Activated naive CD8-positive, alpha-beta T cell treated with anti-CD3 and anti-CD28 coated beads, Interleukin-2, amount 10 ng/mL, durations not matched to agents 7 days and 5 days (primary cell): Measurements from ENCODE around the gene APBA1. TPM values are rescaled to one million over a fixed set of nuclear protein-coding genes. Genes with fewer than 3 reads are reported as not detected.
"Not testable (repeated sequence)": the region's sequence is repeated elsewhere in the genome, so short reads cannot be mapped to it uniquely, and the experiment has no call there.

Experiments used
- ATAC-seq: fragments of 150-1000 bp; cut with Tn5 transposase; one replicate; pipeline ENCODE4 v1.10.0; 2021; ENCODE audit warnings: low read depth, moderate library complexity
- POLR2A ChIA-PET: fragments of 350-600 bp; sonication (Branson Sonifier 250); formaldehyde crosslinking; loops from one replicate; lab custom pipeline; 2021; ENCODE audit warnings: antibody characterized with exemption; lab: Charles Lee
- DNase-seq: peaks from one replicate; pipeline ENCODE4 v3.0.0; 2021
- H3K27ac Mint-ChIP-seq: one replicate; pipeline ENCODE4 v1.8.0; 2022; ENCODE audit warnings: mild to moderate bottlenecking, mixed read lengths
- H3K27me3 Mint-ChIP-seq: one replicate; pipeline ENCODE4 v1.8.0; 2022; ENCODE audit warnings: mild to moderate bottlenecking, moderate library complexity, mixed read lengths
- H3K36me3 Mint-ChIP-seq: one replicate; pipeline ENCODE4 v1.8.0; 2021; ENCODE audit warnings: mild to moderate bottlenecking, mixed read lengths
- H3K4me1 Mint-ChIP-seq: one replicate; pipeline ENCODE4 v1.8.0; 2021; ENCODE audit warnings: mixed read lengths
- H3K4me3 Mint-ChIP-seq: one replicate; pipeline ENCODE4 v1.8.0; 2022; ENCODE audit warnings: mild to moderate bottlenecking, moderate library complexity, mixed read lengths
- H3K9me3 Mint-ChIP-seq: one replicate; pipeline ENCODE4 v1.8.0; 2021; ENCODE audit warnings: mixed read lengths
- total RNA-seq, 2 experiments: library from RNA; stranded (reverse); gene quantifications; one replicate each; pipeline ENCODE4 v1.2.3, GENCODE V29; 2021

Gene APBA1
- total RNA-seq, 2 experiments from 2014 or later, result 0.11 TPM

DNA sequence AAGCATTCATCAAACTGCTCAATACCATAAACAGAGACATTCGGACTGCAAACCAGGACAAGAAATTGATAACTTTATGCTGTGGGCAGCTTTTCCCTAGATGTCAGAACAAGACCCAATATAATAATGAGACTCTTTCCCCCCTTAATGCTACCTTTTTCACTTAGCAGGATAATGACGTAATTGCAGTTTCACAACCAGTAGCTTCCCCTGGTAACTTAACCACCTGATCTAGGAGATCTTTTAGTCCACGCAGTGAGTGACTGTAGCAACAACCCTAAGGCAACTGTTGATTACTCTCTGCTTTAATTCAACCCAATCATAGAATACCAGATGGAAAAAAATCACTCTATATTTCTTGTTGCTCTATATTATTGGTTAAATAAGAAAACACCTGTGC lies 56.3 kb downstream of the APBA1 start:
- ATAC-seq (no peak), DNase-seq (no peak)
- H3K4me1 Mint-ChIP-seq, result no peaks in the 10 kb centered on the region
- no peaks in the 10 kb centered on the region for H3K36me3 Mint-ChIP-seq
- H3K27me3 Mint-ChIP-seq, result peaks cover 5% of the 10 kb centered on the region
- POLR2A ChIA-PET, result no interaction called here
- no peak overlapping the region for H3K27ac Mint-ChIP-seq
- no peak overlapping the region for H3K4me3 Mint-ChIP-seq
- peaks cover 2% of the 10 kb centered on the region for H3K9me3 Mint-ChIP-seq

DNA sequence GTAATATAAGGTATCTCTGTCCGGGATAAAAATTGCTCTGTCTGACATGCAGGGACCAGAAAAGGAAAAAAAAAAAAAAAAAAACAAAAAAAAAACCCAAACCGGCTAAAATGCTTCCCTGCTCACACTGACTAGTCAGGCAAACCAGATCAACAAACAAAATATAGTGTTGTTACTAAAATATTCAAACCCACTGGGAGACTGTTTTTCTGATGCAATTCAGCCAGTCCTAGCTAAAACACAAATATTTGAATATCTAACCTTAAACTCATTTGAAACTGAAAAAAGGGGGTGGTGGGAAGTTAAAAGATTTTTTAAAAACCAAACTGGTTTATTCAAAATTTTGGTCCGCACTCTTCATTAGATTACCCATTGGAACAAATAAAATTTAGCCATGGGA lies 61.0 kb downstream of the APBA1 start:
- no peak overlapping the region for H3K27ac Mint-ChIP-seq

DNA sequence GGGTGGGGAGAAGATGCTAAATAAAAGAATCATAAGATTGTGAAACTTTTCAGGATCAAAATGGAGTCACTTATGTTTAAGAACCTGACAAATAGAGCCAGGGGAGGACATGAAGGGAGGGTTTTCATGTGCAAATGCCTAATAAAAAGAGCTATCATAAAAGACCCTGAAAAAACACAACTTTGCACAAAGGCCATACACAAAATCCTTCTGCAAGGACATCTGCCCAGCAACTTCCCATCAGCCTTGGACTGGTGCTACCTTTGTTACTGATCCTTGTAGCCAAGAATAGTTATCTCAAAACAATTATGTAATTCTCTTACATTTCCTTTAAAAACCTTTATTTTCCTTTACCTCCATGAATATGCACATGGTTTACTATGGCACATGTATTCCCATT lies 63.0 kb downstream of the APBA1 start:
- DNase-seq (no peak), ATAC-seq (no peak)
- Mint-ChIP-seq H3K4me3 (no peak overlapping the region), H3K27me3 (peaks cover 2% of the 10 kb centered on the region), H3K27ac (no peak overlapping the region), H3K9me3 (no peaks in the 10 kb centered on the region), H3K36me3 (no peaks in the 10 kb centered on the region), H3K4me1 (no peaks in the 10 kb centered on the region)
- POLR2A ChIA-PET, result no interaction called here

More for the DNA sequence above, 61.0 kb downstream of the APBA1 start:
- ATAC-seq (no peak), DNase-seq (no peak)
- no peaks in the 10 kb centered on the region for H3K36me3 Mint-ChIP-seq
- H3K27me3 Mint-ChIP-seq, result peaks cover 2% of the 10 kb centered on the region
- no peaks in the 10 kb centered on the region for H3K4me1 Mint-ChIP-seq
- POLR2A ChIA-PET, result no interaction called here
- H3K9me3 Mint-ChIP-seq, result no peaks in the 10 kb centered on the region
- no peak overlapping the region for H3K4me3 Mint-ChIP-seq

DNA sequence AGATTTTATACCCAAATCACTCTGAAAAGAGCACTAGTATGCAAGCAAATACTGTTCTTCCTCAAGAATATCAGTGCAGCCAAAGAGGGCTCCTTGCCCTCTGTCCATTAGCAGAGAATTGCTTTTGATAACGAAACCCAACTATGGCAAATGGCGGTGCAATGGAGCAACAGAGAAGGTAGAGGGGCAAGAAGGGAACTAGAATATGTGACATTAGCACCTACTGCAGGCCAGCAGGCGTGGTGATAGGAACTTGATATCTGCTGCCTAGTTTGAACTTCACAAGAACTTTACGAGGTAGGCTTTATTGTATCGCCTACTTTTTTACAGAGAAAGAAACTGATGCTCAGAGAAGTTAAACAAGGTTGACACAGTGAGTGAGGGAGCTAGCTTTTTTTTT lies 66.1 kb downstream of the APBA1 start:
- no peaks in the 10 kb centered on the region for H3K9me3 Mint-ChIP-seq
- no peak overlapping the region for H3K4me3 Mint-ChIP-seq
- peaks cover 7% of the 10 kb centered on the region for H3K27me3 Mint-ChIP-seq
- POLR2A ChIA-PET, result no interaction called here
- H3K36me3 Mint-ChIP-seq, result no peaks in the 10 kb centered on the region
- H3K4me1 Mint-ChIP-seq, result no peaks in the 10 kb centered on the region
- DNase-seq (no peak), ATAC-seq (no peak)
- H3K27ac Mint-ChIP-seq, result no peak overlapping the region

DNA sequence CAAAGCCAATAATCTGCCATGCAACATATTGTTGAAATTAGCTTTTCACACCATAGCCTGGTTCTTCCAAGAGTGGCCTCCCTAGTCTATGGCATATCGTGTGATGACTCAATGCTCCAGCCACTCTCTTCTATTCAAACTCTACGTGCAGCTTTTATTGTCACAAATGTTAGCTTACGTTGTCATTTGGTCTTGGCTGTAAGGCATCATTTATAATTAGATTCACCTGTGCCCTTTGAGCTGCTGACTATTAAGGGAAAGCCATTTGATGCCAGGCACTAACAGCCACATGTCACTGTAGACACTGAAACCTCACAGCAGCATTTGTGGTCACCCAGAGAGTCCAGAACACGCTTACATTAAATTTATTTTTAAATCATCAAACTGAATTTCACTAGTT lies 66.8 kb downstream of the APBA1 start:
- ATAC-seq, result no peak
- Mint-ChIP-seq H3K27ac (no peak overlapping the region), H3K4me1 (no peaks in the 10 kb centered on the region), H3K36me3 (no peaks in the 10 kb centered on the region), H3K4me3 (no peak overlapping the region), H3K27me3 (peaks cover 7% of the 10 kb centered on the region), H3K9me3 (no peaks in the 10 kb centered on the region)
- no peak for DNase-seq
- POLR2A ChIA-PET, result no interaction called here

DNA sequence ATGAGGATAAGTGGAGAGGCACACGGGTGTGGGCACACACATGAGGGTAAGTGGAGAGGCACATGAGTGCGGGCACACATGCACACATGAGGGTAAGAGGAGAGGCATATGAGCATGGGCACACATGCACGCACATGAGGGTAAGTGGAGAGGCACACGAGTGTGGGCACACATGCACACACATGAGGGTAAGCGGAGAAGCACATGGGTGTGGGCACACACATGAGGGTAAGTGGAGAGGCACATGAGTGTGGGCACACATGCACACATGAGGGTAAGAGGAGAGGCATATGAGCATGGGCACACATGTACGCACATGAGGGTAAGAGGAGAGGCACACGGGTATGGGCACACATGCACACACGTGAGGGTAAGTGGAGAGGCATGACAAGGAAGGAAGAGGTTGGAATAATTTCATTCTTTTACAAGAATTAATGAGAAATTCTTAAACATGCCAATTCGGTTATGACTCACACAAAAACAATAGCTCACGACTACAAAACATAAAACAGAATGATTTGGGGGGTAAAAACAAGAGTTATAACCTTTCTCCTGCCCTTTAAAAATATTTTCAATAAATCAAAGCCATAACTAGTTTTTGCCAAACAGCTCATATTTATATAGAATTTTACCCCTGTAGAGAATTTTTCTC lies 67.5 kb downstream of the APBA1 start:
- Mint-ChIP-seq H3K4me3 (no peak overlapping the region), H3K4me1 (no peaks in the 10 kb centered on the region), H3K27me3 (peaks cover 7% of the 10 kb centered on the region), H3K9me3 (no peaks in the 10 kb centered on the region), H3K36me3 (no peaks in the 10 kb centered on the region), H3K27ac (no peak overlapping the region)
- ATAC-seq, result no peak
- POLR2A ChIA-PET, result no interaction called here
- no peak for DNase-seq

DNA sequence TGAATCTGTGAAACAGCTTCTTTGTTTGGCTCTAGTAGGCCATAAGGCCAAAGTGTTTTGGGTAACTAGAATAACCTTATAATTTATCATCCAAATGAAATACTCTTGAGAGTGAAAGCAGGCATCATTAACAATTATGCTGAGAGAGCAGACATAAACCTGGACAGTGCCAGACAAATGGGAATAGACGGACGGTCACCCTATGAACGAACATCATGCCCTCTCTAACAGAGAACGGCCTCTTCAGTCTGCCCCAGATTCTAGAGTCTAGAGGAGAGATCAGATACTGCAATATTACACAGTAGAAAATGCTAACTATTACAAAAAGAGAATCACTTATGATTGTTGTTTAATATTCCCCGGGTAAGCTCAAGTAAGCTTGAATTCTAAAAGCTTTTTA lies 68.5 kb downstream of the APBA1 start:
- no peak overlapping the region for H3K4me3 Mint-ChIP-seq
- H3K36me3 Mint-ChIP-seq, result no peaks in the 10 kb centered on the region
- no peak for ATAC-seq
- H3K4me1 Mint-ChIP-seq, result no peaks in the 10 kb centered on the region
- H3K27ac Mint-ChIP-seq, result no peak overlapping the region
- POLR2A ChIA-PET, result no interaction called here
- H3K9me3 Mint-ChIP-seq, result peaks cover 2% of the 10 kb centered on the region
- DNase-seq, result no peak
- H3K27me3 Mint-ChIP-seq, result peaks cover 9% of the 10 kb centered on the region

DNA sequence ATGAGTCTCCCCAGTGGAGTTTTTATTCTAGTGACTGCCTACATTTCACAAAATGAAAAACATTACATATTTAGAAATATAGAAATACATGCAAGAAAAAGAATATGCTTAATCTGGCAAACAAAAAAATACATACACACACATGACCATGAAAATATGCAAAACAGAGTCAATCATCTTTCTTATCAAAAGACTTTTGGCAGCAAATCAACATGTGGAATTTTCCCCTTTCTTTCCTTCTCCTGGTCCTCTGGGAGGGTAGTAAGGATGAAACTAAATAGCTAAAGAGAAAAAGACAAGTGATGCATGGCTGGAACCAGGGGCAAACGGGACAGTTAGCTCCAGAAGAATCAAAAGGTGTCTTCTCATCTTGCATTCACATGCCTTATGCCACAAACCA lies 69.4 kb downstream of the APBA1 start:
- ATAC-seq (no peak), DNase-seq (no peak)
- no peaks in the 10 kb centered on the region for H3K36me3 Mint-ChIP-seq
- H3K27ac Mint-ChIP-seq, result no peak overlapping the region
- POLR2A ChIA-PET, result no interaction called here
- H3K4me1 Mint-ChIP-seq, result no peaks in the 10 kb centered on the region
- peaks cover 9% of the 10 kb centered on the region for H3K27me3 Mint-ChIP-seq
- H3K9me3 Mint-ChIP-seq, result peaks cover 2% of the 10 kb centered on the region
- no peak overlapping the region for H3K4me3 Mint-ChIP-seq

DNA sequence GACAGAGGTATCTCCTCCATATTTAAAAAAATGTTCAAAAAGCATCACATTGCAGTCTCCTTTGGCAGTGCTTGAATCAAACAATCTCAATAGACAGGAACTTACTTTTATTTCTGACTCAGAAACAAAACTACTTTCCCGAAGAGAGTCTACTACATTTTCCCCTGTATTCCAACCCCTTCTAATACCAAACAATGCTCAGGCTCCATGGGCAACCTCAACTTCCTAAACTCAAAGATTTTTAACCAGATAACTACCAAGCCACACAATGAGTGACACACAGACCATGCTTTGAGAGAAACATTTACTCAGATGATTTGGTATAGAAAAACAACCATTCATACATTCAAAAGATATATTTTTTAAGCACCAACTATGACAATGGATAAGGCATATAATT lies 70.5 kb downstream of the APBA1 start:
- POLR2A ChIA-PET, result no interaction called here
- Mint-ChIP-seq H3K36me3 (no peaks in the 10 kb centered on the region), H3K27ac (no peak overlapping the region), H3K27me3 (peaks cover 9% of the 10 kb centered on the region), H3K9me3 (peaks cover 4% of the 10 kb centered on the region), H3K4me3 (no peak overlapping the region), H3K4me1 (no peaks in the 10 kb centered on the region)
- no peak for ATAC-seq
- no peak for DNase-seq

DNA sequence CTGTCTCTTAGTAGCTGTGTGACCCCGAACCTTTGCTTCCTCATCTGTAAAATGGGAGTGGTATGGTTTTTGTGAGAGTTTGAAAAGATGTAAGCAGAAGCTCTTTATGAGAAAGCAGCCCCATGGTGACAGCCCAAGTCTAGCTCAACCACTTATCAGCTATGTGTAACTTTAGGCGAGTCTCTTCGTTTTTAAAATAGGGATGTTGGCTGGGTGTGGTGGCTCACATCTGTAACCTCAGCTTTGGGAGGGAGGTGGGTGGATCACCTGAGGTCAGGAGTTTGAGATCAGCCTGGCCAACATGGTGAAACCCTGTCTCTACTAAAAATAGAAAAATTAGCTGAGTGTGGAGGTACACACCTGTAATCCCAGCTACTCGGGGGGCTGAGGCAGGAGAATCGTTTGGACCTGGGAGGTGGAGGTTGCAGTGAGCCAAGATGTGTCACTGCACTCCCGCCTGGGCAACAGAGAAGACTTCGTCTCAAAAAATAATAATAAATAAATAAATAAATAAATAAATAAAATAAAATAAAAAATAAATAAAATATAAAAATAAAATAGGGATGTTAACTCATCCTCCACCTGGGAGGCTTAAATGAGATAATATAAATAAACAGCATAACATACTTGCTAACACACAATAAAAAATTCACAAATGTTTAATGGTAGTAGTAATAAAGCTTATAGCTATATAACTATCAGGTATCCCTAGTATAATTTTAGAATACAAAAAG lies 71.7 kb downstream of the APBA1 start:
- DNase-seq (no peak), ATAC-seq (no peak)
- POLR2A ChIA-PET, result no interaction called here
- Mint-ChIP-seq H3K36me3 (no peaks in the 10 kb centered on the region), H3K4me3 (no peak overlapping the region), H3K27ac (no peak overlapping the region), H3K27me3 (peaks cover 9% of the 10 kb centered on the region), H3K4me1 (no peaks in the 10 kb centered on the region), H3K9me3 (peaks cover 4% of the 10 kb centered on the region)

DNA sequence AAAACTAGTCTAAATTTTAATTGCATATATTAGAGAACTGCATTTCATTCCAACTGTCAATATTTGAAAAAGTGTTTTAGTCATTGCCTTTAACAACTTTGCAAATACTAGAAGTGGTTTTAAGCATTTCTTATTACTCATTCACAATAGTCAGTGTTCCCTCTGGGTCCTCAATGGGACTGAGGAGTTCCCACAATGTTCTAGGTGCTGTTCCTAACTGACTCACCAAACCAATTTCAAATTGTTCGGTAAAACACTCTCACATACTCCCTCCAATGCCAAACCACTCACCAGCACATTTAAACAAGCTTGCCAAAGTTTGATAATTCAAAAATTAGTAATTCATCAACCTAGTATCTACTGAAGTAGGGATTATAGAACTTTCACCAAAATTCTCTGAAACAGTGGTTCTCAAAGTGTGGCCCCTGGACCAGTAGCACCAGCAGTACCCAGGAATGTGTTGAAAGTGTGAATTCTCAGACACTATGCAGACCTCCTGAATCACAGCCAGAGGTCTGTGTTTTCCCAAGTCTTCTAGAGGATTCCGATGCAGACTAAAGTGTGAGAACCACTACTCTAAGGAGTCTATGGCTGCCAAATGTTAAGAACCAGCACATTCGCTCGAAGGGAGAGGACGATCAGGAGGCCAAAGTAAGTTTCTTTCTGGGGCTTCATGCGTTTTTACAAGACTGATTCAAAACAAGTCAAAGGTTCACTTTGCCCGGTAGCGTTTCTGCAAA lies 72.8 kb downstream of the APBA1 start:
- Mint-ChIP-seq H3K4me3 (no peak overlapping the region), H3K9me3 (peaks cover 4% of the 10 kb centered on the region), H3K36me3 (no peaks in the 10 kb centered on the region), H3K27me3 (peaks cover 7% of the 10 kb centered on the region), H3K4me1 (no peaks in the 10 kb centered on the region), H3K27ac (no peak overlapping the region)
- POLR2A ChIA-PET, result no interaction called here
- ATAC-seq, result no peak
- no peak for DNase-seq

DNA sequence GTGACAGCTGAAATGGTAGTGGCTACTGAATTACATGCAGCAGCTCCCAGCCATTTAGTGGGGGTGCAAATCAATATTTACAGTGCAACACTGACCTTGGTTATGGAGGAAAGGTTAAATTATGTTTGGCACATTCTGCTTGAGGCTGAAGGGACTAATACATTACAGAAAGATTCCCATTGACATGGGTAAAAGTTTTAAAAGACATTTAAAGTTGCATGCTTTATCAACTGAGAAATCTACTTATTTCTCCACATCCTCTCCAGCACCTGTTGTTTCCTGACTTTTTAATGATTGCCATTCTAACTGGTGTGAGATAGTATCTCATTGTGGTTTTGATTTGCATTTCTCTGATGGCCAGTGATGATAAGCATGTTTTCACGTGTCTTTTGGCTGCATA lies 75.3 kb downstream of the APBA1 start:
- peaks cover 10% of the 10 kb centered on the region for H3K27me3 Mint-ChIP-seq
- ATAC-seq, H3K27ac Mint-ChIP-seq, H3K4me1 Mint-ChIP-seq, H3K9me3 Mint-ChIP-seq, POLR2A ChIA-PET, H3K36me3 Mint-ChIP-seq, H3K4me3 Mint-ChIP-seq, DNase-seq: not testable (repeated sequence)

DNA sequence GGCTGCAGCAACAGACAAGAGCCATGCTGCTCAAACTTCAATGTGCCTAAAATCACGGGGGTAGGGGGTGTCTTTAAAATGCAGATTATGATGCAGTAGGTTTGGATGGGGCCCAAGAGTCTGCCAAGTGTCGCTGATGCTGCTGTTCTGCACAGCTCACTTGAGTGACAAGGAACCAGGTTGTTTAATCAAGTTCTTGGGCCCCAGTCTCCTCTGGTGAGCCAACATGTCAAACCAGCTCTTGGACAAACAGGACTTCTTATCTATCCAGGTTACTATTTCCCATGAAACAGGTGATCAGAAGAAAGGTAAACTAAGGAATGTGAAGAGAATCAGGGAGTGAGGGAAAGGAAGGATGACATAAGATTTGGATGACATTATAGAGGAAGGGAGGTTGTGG lies 78.0 kb downstream of the APBA1 start:
- Mint-ChIP-seq H3K27me3 (peaks cover 9% of the 10 kb centered on the region), H3K36me3 (no peaks in the 10 kb centered on the region), H3K9me3 (peaks cover 4% of the 10 kb centered on the region), H3K4me1 (no peaks in the 10 kb centered on the region), H3K27ac (no peak overlapping the region), H3K4me3 (no peak overlapping the region)
- DNase-seq, result no peak
- ATAC-seq, result no peak
- POLR2A ChIA-PET, result no interaction called here

DNA sequence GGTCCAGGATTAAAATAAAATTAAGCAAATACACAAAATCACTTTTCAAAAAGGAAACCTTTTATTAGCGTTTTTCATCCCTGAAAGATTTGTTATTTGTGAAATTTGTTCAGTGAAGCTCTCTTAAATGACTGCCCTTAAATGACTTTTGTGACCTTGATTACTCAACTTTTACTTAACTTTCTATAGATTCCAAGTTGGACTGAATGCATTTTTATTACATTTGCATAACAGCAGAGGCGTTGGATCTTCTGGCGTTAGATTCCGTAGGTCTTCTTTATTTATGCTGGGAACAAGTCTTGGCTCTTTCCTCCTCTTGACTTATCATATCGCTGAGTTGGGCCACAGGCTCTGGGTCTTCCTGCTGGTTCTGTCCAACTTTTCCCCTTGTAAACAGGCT lies 78.4 kb downstream of the APBA1 start:
- H3K4me1 Mint-ChIP-seq, result no peaks in the 10 kb centered on the region
- peaks cover 8% of the 10 kb centered on the region for H3K27me3 Mint-ChIP-seq
- H3K36me3 Mint-ChIP-seq, result no peaks in the 10 kb centered on the region
- H3K27ac Mint-ChIP-seq, result no peak overlapping the region
- POLR2A ChIA-PET, result no interaction called here
- no peak overlapping the region for H3K4me3 Mint-ChIP-seq
- DNase-seq (no peak), ATAC-seq (no peak)
- H3K9me3 Mint-ChIP-seq, result peaks cover 3% of the 10 kb centered on the region
